GM10266 (cell line): ENCODE measurements around the gene LTB.

Experiments
- DNase-seq: peaks from one replicate; pipeline ENCODE4 v3.0.0; 2012; ENCODE audit errors: extremely low spot score
- CTCF ChIP-seq: IDR thresholded peaks from 2 replicates; pipeline ENCODE4 v1.5.1; 2012; ENCODE audit warnings: mild to moderate bottlenecking, low read depth; ENCODE audit not compliant: control insufficient read depth, insufficient read depth; ENCODE audit errors: missing control alignments

Gene LTB

GRCh38 chr6:31531771-31532643, 50.2 kb downstream of the LTB start:
- DNase-seq: no peak
- no peak for TF ChIP-seq CTCF

GRCh38 chr6:31531162-31531561, 51.1 kb downstream of the LTB start:
- TF ChIP-seq CTCF: no peak
- DNase-seq: no peak

- no peak for DNase-seq
- TF ChIP-seq CTCF: no peak
Measured at GRCh38 chr6:31530659-31531058, 51.6 kb downstream of the LTB start.
